Astrocyte (in vitro differentiated cells and primary cell): ENCODE results near the gene RAB8A.

Source experiments
- EZH2 ChIP-seq: IDR thresholded peaks from 2 replicates; pipeline ENCODE4 v1.6.1; 2012; ENCODE audit warnings: mild to moderate bottlenecking, low read length, inconsistent platforms; ENCODE audit not compliant: insufficient read depth
- TF ChIP-seq, protein P1 (sequence below): IDR thresholded peaks from 2 replicates; pipeline ENCODE4 v1.5.1; 2011; ENCODE audit warnings: low read depth, mild to moderate bottlenecking, inconsistent platforms, low read length, moderate library complexity; ENCODE audit not compliant: insufficient read depth

DNA sequence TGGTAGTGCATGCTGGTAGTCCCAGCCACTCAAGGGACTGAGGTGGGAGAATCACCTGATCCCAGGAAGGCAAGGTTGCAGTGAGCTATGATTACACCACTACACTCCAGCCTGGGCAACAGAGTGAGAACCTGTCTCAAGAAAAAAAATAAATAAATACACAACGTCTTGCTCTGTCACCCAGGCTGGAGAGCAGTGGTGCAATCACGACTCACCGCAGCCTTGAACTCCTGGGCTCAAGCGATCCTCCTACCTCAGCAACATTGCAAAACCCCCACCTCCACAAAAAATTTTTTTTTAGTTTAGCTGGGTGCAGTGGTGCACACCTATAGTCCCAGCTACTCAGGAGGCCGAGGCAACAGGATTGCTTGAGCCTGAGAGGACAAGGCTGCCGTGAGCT is 26.6 kb upstream of the RAB8A start:
- TF ChIP-seq, protein P1, sequence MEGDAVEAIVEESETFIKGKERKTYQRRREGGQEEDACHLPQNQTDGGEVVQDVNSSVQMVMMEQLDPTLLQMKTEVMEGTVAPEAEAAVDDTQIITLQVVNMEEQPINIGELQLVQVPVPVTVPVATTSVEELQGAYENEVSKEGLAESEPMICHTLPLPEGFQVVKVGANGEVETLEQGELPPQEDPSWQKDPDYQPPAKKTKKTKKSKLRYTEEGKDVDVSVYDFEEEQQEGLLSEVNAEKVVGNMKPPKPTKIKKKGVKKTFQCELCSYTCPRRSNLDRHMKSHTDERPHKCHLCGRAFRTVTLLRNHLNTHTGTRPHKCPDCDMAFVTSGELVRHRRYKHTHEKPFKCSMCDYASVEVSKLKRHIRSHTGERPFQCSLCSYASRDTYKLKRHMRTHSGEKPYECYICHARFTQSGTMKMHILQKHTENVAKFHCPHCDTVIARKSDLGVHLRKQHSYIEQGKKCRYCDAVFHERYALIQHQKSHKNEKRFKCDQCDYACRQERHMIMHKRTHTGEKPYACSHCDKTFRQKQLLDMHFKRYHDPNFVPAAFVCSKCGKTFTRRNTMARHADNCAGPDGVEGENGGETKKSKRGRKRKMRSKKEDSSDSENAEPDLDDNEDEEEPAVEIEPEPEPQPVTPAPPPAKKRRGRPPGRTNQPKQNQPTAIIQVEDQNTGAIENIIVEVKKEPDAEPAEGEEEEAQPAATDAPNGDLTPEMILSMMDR = no peak
- no peak for TF ChIP-seq EZH2
